Mucosa of descending colon (tissue), 3 donors: ENCODE data around the gene CDH26. TPM values are rescaled to one million over a fixed set of nuclear protein-coding genes. Genes with fewer than 3 reads are reported as not detected.
"Not testable (repeated sequence)": the region's sequence is repeated elsewhere in the genome, so short reads cannot be mapped to it uniquely, and the experiment has no call there.

Experiments
- ATAC-seq: fragments of 200-7000 bp; cut with Tn5 transposase; one replicate; pipeline ENCODE4 v1.9.1; 2020; ENCODE audit warnings: mild to moderate bottlenecking, moderate library complexity
- DNase-seq, 3 donors: peaks; one replicate each; pipeline ENCODE4 v3.0.0-alpha.2; 2020
- H3K36me3 ChIP-seq: fragments of 200-600 bp; one replicate; pipeline ENCODE4 v1.8.0; 2021; ENCODE audit warnings: low read depth, mild to moderate bottlenecking
- H3K4me1 ChIP-seq: fragments of 200-600 bp; one replicate; pipeline ENCODE4 v1.8.0; 2021; ENCODE audit warnings: low read depth, mild to moderate bottlenecking
- H3K4me3 ChIP-seq: fragments of 200-600 bp; one replicate; pipeline ENCODE4 v1.8.0; 2021; ENCODE audit warnings: mild to moderate bottlenecking
- H3K9me3 ChIP-seq: fragments of 200-600 bp; one replicate; pipeline ENCODE4 v1.8.0; 2021; ENCODE audit warnings: mild to moderate bottlenecking
- intact Hi-C, 2 donors: fragments of 100-400 bp; cut with DNase I in 1 of 2; cut with micrococcal nuclease in 1 of 2; formaldehyde crosslinking; loops; one replicate each; pipeline versions ENCODE4 v1.11.0 to v1.11.1; 2022; cut with DNase I, micrococcal nuclease
- total RNA-seq, 3 donors: library from RNA; stranded (reverse); fragmentation: NEBNext Ultra II Directional in 2 of 3; extraction: Animal tissue kit (Norgen Biotek cat#: 25700) in 2 of 3; gene quantifications; one replicate each; pipeline versions ENCODE4 v1.2.1 to v1.2.4, GENCODE V29; 2021 to 2023
- TF ChIP-seq, protein P1 (sequence below): fragments of 200-600 bp; IDR thresholded peaks from one replicate; pipeline ENCODE4 v1.8.0; 2022; ENCODE audit warnings: antibody characterized with exemption, mild to moderate bottlenecking
- donor health status: DM: no; HTN: no; CAD: no; lungs with moderate emphysema.
- donor health status: DM: no; HTN: no; CAD: no.
- donor health status: DM: no; HTN: yes; CAD: no.

CDH26 gene
- total RNA-seq, 3 donors from 2014 or later, result 0.48 to 2.2 (median 1.4) TPM

DNA sequence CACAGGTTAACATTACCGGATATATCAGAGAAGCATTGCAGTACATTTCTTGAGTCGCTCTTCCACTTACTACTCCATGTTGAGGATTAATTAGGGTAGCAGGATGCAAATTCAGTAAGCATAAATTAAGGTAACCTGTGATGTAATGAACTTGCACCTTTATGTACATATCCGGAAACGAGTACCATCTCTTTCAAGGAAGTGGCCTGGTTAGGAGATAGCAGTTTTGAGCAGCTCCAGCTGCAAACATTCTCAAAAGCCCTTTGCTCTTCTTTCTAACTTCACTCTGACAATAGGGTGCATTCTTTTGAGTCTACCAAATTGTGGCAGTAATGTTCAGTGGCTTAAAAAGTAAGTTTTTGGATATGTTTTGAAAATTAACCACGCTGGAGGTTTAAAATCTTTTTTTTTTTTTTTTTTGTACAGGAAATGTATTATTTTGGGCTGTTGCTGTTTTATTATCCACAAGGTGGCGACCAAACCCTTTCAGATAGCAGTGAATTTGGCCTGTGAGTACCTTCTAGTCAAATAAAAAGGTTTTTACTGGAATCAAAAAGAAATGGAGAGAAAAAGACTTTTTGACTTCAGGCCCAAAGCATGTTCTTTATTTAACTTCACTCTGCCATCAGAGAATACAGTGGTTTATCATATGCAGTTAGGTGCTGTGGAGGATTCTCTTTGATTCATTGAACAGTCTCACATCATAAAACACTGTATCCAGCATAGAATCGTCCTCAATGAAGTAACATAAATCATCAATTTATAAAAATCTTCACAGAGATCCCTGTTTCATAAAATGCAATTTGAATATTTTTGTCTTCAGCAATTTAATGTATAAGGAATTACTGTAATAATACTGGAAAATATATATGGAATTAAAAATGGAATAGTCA lies 9.1 kb upstream of the CDH26 start:
- ATAC-seq, result peak; percentile 63

GRCh38 chr20:59949911-59950310 lies 8.3 kb upstream of the CDH26 start:
- Histone ChIP-seq H3K4me3 (no peak overlapping the region), H3K36me3 (no peaks in the 10 kb centered on the region), H3K4me1 (peaks cover 3% of the 10 kb centered on the region), H3K9me3 (no peaks in the 10 kb centered on the region)
- no peak for ATAC-seq
- TF ChIP-seq, protein P1, sequence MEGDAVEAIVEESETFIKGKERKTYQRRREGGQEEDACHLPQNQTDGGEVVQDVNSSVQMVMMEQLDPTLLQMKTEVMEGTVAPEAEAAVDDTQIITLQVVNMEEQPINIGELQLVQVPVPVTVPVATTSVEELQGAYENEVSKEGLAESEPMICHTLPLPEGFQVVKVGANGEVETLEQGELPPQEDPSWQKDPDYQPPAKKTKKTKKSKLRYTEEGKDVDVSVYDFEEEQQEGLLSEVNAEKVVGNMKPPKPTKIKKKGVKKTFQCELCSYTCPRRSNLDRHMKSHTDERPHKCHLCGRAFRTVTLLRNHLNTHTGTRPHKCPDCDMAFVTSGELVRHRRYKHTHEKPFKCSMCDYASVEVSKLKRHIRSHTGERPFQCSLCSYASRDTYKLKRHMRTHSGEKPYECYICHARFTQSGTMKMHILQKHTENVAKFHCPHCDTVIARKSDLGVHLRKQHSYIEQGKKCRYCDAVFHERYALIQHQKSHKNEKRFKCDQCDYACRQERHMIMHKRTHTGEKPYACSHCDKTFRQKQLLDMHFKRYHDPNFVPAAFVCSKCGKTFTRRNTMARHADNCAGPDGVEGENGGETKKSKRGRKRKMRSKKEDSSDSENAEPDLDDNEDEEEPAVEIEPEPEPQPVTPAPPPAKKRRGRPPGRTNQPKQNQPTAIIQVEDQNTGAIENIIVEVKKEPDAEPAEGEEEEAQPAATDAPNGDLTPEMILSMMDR, result no peak
- intact Hi-C loops, result no loop called here
- no peak for DNase-seq

More for the DNA sequence above, 9.1 kb upstream of the CDH26 start:
- peaks cover 3% of the 10 kb centered on the region for H3K4me1 ChIP-seq
- intact Hi-C loops, result no loop called here
- H3K9me3 ChIP-seq, result no peaks in the 10 kb centered on the region
- no peak overlapping the region for H3K4me3 ChIP-seq
- peak in 1 of 3 donors; percentile 53 for DNase-seq
- TF ChIP-seq, protein P1, result peak; percentile 13
- H3K36me3 ChIP-seq, result no peaks in the 10 kb centered on the region

GRCh38 chr20:59954718-59955117 lies 3.5 kb upstream of the CDH26 start:
- TF ChIP-seq, protein P1, result no peak
- no peaks in the 10 kb centered on the region for H3K4me1 ChIP-seq

DNA sequence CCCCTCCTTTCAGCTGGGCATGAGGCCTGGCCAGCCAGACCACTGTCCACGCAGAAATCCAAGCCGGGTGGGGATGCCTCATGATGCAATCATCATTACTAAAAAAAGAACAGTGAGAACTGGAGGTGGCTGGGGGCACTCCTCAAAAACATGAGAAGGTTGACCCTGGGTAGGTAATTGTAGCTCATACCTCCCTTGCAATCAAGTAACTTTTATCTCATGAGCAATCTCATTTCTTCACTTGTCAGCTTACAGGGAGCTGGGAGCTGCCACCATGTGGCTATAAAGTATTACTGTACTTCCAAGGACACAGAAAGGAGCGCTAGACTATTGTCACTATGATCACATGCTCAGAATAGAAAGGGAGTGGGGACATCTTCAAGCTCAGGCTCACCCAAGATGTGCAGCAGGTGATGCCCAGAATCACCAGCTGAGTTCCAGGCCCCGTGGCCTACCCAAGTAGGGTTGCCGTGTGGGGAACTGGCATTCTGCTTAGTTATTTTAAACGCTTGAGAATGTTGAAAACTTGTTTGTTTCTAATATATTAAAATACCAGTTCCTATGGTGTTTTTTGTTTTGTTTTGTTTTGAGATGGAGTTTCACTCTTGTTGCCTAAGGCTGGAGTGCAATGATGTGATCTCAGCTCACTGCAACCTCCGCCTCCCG lies 3.0 kb upstream of the CDH26 start:
- intact Hi-C loops, result no loop called here
- ATAC-seq (peak; percentile 83), DNase-seq (peak in 1 of 3 donors; percentile 20)
- H3K4me1 ChIP-seq, result no peaks in the 10 kb centered on the region
- no peaks in the 10 kb centered on the region for H3K9me3 ChIP-seq
- H3K36me3 ChIP-seq, result no peaks in the 10 kb centered on the region
- TF ChIP-seq, protein P1, result no peak
- no peak overlapping the region for H3K4me3 ChIP-seq

More at GRCh38 chr20:59954718-59955117, 3.5 kb upstream of the CDH26 start:
- Histone ChIP-seq H3K4me3 (no peak overlapping the region), H3K9me3 (no peaks in the 10 kb centered on the region), H3K36me3 (no peaks in the 10 kb centered on the region)
- intact Hi-C loops, result no loop called here
- DNase-seq, result no peak
- ATAC-seq, result no peak

DNA sequence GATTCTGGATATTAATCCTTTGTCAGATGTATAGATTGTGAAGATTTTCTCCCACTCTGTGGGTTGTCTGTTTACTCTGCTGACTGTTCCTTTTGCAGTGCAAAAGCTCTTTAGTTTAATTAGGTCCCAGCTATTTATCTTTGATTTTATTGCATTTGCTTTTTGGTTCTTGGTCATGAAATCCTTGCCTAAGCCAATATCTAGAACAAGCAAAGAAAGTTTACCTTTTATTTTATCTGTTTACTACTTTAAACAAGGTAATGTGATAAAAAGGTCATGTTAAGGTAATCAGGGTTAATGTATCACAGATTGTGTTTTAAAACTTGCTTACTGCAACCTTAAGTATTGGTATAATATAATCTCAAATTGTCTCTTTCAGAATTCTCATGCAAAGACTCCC lies 655 bp upstream of the CDH26 start:
- ATAC-seq, result peak; percentile 56
- DNase-seq, result not testable (repeated sequence)

DNA sequence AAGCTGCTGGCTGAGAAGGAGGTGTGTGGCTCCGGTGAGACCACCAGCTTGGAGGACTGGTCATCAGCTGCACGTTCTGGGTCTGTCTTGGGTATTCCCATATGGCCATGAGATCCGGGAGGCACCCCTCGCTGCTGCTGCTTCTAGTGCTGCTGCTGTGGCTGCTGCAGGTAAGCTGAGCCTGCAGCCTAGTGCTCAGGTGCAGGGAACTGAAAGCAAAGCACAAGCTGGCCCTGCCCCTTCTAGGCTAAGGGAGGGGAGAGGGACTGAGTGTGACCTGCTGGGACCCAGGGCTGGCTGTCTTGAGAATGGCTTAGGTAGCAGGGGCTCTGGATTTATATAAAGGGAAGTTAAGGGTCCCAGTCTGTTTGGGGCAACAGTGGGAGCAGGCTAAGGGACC lies 403 bp downstream of the CDH26 start:
- Histone ChIP-seq H3K9me3 (no peaks in the 10 kb centered on the region), H3K4me3 (no peak overlapping the region), H3K4me1 (no peaks in the 10 kb centered on the region), H3K36me3 (no peaks in the 10 kb centered on the region)
- DNase-seq (no peak), ATAC-seq (peak; percentile 25)
- TF ChIP-seq, protein P1, result no peak
- intact Hi-C loops, result no loop called here

More for the DNA sequence above, 655 bp upstream of the CDH26 start:
- H3K4me3 ChIP-seq, H3K36me3 ChIP-seq, H3K9me3 ChIP-seq, H3K4me1 ChIP-seq, intact Hi-C loops: not testable (repeated sequence)
